Sigmoid colon (tissue), 7 donors: ENCODE data around the gene ZNF497. TPM values are rescaled to one million over a fixed set of nuclear protein-coding genes. Genes with fewer than 3 reads are reported as not detected.
"Not testable (repeated sequence)": the region's sequence is repeated elsewhere in the genome, so short reads cannot be mapped to it uniquely, and the experiment has no call there.

Experiments
- DNase-seq: peaks from one replicate; pipeline ENCODE4 v3.0.0-alpha.2; 2019
- H3K27ac ChIP-seq, 4 donors: fragments of 200-600 bp; sonication (generic); one replicate each; pipeline ENCODE4 v1.5.1; 2016 to 2019; ENCODE audit warnings: mild to moderate bottlenecking in 1 of 4
- H3K27me3 ChIP-seq, 3 donors: fragments of 200-600 bp; sonication (generic); one replicate each; pipeline ENCODE4 v1.5.1; 2019; ENCODE audit warnings: mild to moderate bottlenecking in 1 of 3
- H3K36me3 ChIP-seq, 4 donors: fragments of 200-600 bp; sonication (generic); one replicate each; pipeline ENCODE4 v1.5.1; 2016 to 2019
- H3K4me1 ChIP-seq, 4 donors: fragments of 200-600 bp; sonication (generic); one replicate each; pipeline ENCODE4 v1.5.1; 2017 to 2019
- H3K4me3 ChIP-seq, 4 donors: fragments of 200-600 bp; sonication (generic); one replicate each; pipeline ENCODE4 v1.5.1; 2017 to 2019; ENCODE audit warnings: mild to moderate bottlenecking in 2 of 4, moderate library complexity in 1 of 4
- H3K9me3 ChIP-seq, 4 donors: fragments of 200-600 bp in 3 of 4; sonication (generic) in 3 of 4; one replicate each; pipeline versions ENCODE4 v1.5.1 to v1.6.1; 2013 to 2019
- CTCF ChIP-seq, 4 experiments: fragments of 450-650 bp in 3 of 4; fragments of 200-600 bp in 1 of 4; IDR thresholded peaks; one replicate each; pipeline ENCODE4 v1.5.1; 2016 to 2019; ENCODE audit warnings: antibody characterized with exemption in 4 of 4, mild to moderate bottlenecking in 3 of 4, moderate library complexity in 2 of 4
- EP300 ChIP-seq, 4 donors: sonication (generic); formaldehyde crosslinking; IDR thresholded peaks; one replicate each; pipeline ENCODE4 v1.6.1; 2017; ENCODE audit warnings: antibody characterized with exemption in 4 of 4
- POLR2A ChIP-seq, 2 donors: fragments of 450-650 bp; IDR thresholded peaks; one replicate each; pipeline ENCODE4 v1.6.1; 2016; ENCODE audit warnings: antibody characterized with exemption in 2 of 2, mild to moderate bottlenecking in 2 of 2, moderate library complexity in 2 of 2
- POLR2AphosphoS5 ChIP-seq, 4 donors: sonication (generic); formaldehyde crosslinking; IDR thresholded peaks; one replicate each; pipeline ENCODE4 v1.6.1; 2017; ENCODE audit warnings: antibody characterized with exemption in 4 of 4
- WGBS, 2 donors: extraction: QIAGEN DNeasy Blood & Tissue Kit; methylation state at CpG; one replicate each; pipeline ENCODE4 v1.1.7; 2013; 5-methylcytosine and 5-hydroxymethylcytosine counted together
- intact Hi-C: fragments of 100-400 bp; cut with DNase I; formaldehyde crosslinking; loops from one replicate; pipeline ENCODE4 v1.15.1; 2023
- polyA plus RNA-seq, 3 donors: library from polyadenylated mRNA; stranded (reverse); fragments of 200-250 nt; gene quantifications; one replicate each; pipeline ENCODE4 v1.2.3, GENCODE V29; 2013
- total RNA-seq, 4 donors: library from RNA; depleted of rRNA; stranded (reverse); fragments of >200 nt; gene quantifications; one replicate each; pipeline ENCODE4 v1.1.0, GENCODE V29; 2016
- donor health status: healthy with polysubstance abuse.
- donor health status: Bipolar disorder and iron deficiency.
- donor health status: healthy.

Gene ZNF497
- total and polyA plus RNA-seq, 7 donors = 0.28 to 0.79 (median 0.48) TPM; not detected in 1

DNA sequence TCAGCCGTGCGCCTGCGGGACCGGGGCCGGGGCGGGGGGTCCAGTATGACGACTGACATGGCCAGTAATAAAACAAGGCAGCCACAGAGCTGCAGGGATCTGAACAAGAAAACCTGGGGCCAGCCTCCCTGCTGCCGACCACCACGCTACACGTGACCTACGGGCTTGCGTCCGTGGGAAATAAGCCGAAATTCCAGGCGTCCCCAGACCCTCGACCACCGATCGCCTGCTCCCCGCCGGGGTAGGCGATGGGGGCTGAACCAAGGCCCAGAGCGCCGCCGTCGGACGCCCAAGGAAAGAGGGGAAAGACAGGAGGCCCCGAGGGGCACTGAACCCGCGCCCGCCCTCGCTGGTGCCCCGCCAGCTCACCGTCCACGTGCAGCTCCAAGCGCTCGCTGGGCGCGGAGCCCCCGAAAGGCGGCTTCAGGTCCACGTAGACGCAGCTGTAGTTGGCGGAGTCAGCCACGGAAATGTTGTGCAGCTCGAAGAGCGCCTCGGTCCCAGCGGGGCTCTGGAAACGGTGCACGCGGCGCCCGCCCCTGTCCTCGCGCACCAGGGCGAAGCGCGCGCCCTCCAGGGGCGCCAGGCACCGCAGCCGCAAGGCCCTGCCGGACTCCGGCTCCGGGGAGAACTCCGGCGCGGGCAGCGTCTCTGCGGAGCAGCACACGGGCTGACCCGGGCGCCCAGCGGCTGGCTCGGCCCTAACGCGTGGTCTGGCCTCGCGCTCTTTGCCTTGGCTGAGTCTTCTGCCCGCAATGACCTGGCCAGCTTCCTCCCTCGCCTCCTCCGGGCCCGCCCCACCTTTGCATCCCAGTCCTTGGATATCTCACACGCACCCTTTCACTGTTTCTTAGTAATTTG lies 12.3 kb downstream of the ZNF497 start:
- TF ChIP-seq POLR2A (IDR thresholded peaks at IDR 0.05) = no peak
- TF ChIP-seq CTCF (IDR thresholded peaks at IDR 0.05) = no peak
- no peak for TF ChIP-seq POLR2AphosphoS5 (IDR thresholded peaks at IDR 0.05)
- no peak for TF ChIP-seq EP300 (IDR thresholded peaks at IDR 0.05)
- Histone ChIP-seq H3K9me3 (no peaks in the 10 kb centered on the region), H3K4me1 (peaks cover 0 to 17% (median 12%) of the 10 kb centered on the region in 4 donors), H3K4me3 (peak overlapping the region in 1 of 4 donors; percentile 7), H3K36me3 (no peaks in the 10 kb centered on the region), H3K27ac (no peak overlapping the region), H3K27me3 (peaks cover 37 to 100% (median 94%) of the 10 kb centered on the region in 3 donors)
- intact Hi-C loops = no loop called here
- 21 to 28% methylated on average over 84 of the region's 84 CpGs for WGBS, 2 donors
- DNase-seq = no peak

DNA sequence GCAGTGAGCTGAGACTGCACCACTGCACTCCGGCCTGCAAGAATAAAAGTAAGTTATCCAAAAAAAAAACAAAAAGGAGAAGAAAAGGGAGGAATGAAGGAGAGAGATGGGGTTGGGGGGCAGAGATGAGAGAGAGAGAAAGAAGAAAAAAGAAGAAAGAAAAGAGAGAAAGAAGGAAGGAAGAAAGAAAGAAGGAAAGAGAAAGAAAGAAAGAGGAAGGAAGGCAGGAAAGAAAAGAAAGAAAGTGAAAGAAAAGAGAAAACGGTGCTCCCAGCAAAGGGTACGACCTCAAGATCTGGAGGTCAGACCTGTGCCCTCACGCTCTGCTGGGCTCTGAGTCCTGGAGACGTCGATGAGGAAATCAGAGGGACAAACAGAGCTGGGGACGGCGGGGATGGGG lies 13.0 kb downstream of the ZNF497 start:
- Histone ChIP-seq H3K27me3 (peaks cover 37 to 96% (median 87%) of the 10 kb centered on the region in 3 donors), H3K4me1 (peaks cover 0 to 17% (median 12%) of the 10 kb centered on the region in 4 donors), H3K4me3 (no peak overlapping the region), H3K27ac (no peak overlapping the region), H3K36me3 (no peaks in the 10 kb centered on the region), H3K9me3 (no peaks in the 10 kb centered on the region)
- DNase-seq = no peak
- TF ChIP-seq CTCF (IDR thresholded peaks at IDR 0.05) (no peak), POLR2AphosphoS5 (IDR thresholded peaks at IDR 0.05) (no peak), EP300 (IDR thresholded peaks at IDR 0.05) (no peak), POLR2A (IDR thresholded peaks at IDR 0.05) (no peak)
- intact Hi-C loops = no loop called here
- 40 to 42% methylated on average over 8 of the region's 8 CpGs for WGBS, 2 donors

GRCh38 chr19:58348080-58348479 lies 14.5 kb downstream of the ZNF497 start:
- H3K9me3 ChIP-seq, intact Hi-C loops, DNase-seq, H3K36me3 ChIP-seq: not testable (repeated sequence)
- Histone ChIP-seq H3K4me1 (peaks cover 0 to 17% (median 12%) of the 10 kb centered on the region in 4 donors), H3K27ac (peak overlapping the region in 2 of 4 donors; percentile 21 to 60), H3K4me3 (peak overlapping the region; percentile 12 to 50 (median 42)), H3K27me3 (peaks cover 37 to 81% (median 72%) of the 10 kb centered on the region in 3 donors)
- 28 to 29% methylated on average over 12 of the region's 12 CpGs for WGBS, 2 donors

DNA sequence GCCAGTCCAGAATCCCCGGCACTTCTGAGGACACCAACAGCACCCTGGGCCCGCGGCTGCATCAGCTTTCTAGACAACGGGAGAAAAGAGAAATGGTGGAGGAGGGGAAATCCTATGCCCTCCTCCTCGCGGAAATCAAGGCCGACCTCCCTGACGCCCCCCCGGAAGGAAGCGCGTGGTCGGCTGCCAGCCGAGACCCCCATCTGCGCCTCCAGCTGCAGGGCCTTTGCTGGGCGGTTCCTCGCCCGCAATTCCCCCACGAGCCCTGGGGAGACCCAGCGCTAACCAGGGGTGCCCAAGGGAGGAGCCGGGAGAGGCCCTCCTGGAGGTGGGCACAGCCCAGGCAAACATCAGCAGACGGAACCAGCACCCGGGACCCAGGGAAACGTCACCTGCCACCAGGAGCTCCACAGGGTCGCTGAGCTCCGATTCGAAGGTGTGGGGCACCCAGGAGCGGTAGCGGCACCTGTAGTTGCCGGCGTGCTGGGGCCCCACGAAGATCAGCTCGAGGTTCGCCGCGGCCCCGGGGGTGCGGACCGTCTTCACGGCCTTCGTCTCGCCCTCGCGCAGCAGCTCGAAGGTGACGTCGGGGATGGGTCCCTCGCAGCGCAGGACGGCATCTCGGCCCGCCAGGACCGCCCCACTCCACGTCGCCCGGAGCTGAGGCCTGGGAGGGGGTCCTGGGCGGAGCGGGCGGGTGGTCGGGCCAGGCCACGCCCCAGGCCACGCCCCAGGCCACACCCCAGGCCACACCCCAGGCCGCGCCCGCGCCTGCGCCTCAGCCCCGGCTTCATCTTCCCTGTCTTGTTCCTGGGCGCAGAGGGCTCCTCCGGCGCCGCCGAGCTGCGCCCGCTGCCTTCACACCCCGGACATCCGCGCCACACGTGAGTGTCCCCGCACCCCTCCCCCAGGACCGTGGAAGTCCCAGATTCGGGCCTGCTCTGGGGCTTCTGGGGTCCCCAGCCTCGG lies 15.3 kb downstream of the ZNF497 start:
- TF ChIP-seq POLR2AphosphoS5 (IDR thresholded peaks at IDR 0.05) (peak in 3 of 4 donors; percentile 9 to 61 (median 56)), POLR2A (IDR thresholded peaks at IDR 0.05) (no peak), CTCF (IDR thresholded peaks at IDR 0.05) (no peak), EP300 (IDR thresholded peaks at IDR 0.05) (no peak)
- 2 to 13% methylated on average over 82 of the region's 82 CpGs for WGBS, 2 donors
- no peaks in the 10 kb centered on the region for H3K36me3 ChIP-seq
- peak; percentile 73 for DNase-seq
- H3K4me3 ChIP-seq = peak overlapping the region; percentile 29 to 50 (median 42)
- no peaks in the 10 kb centered on the region for H3K9me3 ChIP-seq
- peaks cover 30 to 73% (median 64%) of the 10 kb centered on the region in 3 donors for H3K27me3 ChIP-seq
- H3K27ac ChIP-seq = peak overlapping the region; percentile 30 to 79 (median 63)
- intact Hi-C loops = no loop called here
- peaks cover 0 to 17% (median 12%) of the 10 kb centered on the region in 4 donors for H3K4me1 ChIP-seq
